Tibial nerve (tissue), 4 donors: ENCODE data around the gene LRFN5.

Experiments
- CTCF ChIP-seq, 5 experiments: fragments of 200-600 bp in 3 of 5; fragments of 450-650 bp in 2 of 5; sonication (generic) in 3 of 5; IDR thresholded peaks; one replicate each; pipeline ENCODE4 v1.5.1; 2016 to 2019; ENCODE audit warnings: antibody characterized with exemption in 5 of 5, mild to moderate bottlenecking in 3 of 5, moderate library complexity in 2 of 5
- EP300 ChIP-seq, 2 donors: sonication (generic); formaldehyde crosslinking; IDR thresholded peaks; one replicate each; pipeline ENCODE4 v1.6.1; 2017; ENCODE audit warnings: antibody characterized with exemption in 2 of 2, mild to moderate bottlenecking in 1 of 2

GRCh38 chr14:41699486-41699885 lies 92.8 kb downstream of the LRFN5 start:
- no peak for TF ChIP-seq CTCF (IDR thresholded peaks at IDR 0.05)
- TF ChIP-seq EP300 (IDR thresholded peaks at IDR 0.05) = no peak
